Spleen (tissue), 11 donors: Measurements from ENCODE around the gene SRGAP3. TPM values are rescaled to one million over a fixed set of nuclear protein-coding genes. Genes with fewer than 3 reads are reported as not detected.

ENCODE experiments used
- DNase-seq: peaks from one replicate; pipeline ENCODE4 v3.0.0-alpha.2; 2020
- H3K27ac ChIP-seq, 8 donors: fragments of 200-600 bp; sonication (generic) in 7 of 8; 1 replicate in 4 of 8; 2 replicates in 4 of 8; pipeline versions ENCODE4 v1.5.0 to v1.8.0; 2016 to 2021; ENCODE audit warnings: inconsistent platforms in 4 of 8, mild to moderate bottlenecking in 4 of 8, moderate library complexity in 1 of 8
- H3K27me3 ChIP-seq, 7 donors: fragments of 200-600 bp; sonication (generic) in 6 of 7; replicated peaks in 1 of 7; 1 replicate in 4 of 7; 2 replicates in 3 of 7; pipeline versions ENCODE4 v1.5.0 to v1.8.0; 2016 to 2021; ENCODE audit warnings: inconsistent platforms in 3 of 7, mild to moderate bottlenecking in 1 of 7
- H3K36me3 ChIP-seq, 6 donors: fragments of 200-600 bp; sonication (generic) in 5 of 6; 1 replicate in 4 of 6; 2 replicates in 2 of 6; pipeline versions ENCODE4 v1.5.0 to v1.8.0; 2016 to 2021; ENCODE audit warnings: inconsistent platforms in 2 of 6
- H3K4me1 ChIP-seq, 6 donors: fragments of 200-600 bp; sonication (generic) in 5 of 6; 1 replicate in 3 of 6; 2 replicates in 3 of 6; pipeline versions ENCODE4 v1.5.0 to v1.8.0; 2016 to 2021; ENCODE audit warnings: inconsistent platforms in 3 of 6
- H3K4me3 ChIP-seq, 8 donors: fragments of 200-600 bp; sonication (generic) in 7 of 8; 1 replicate in 4 of 8; 2 replicates in 4 of 8; pipeline versions ENCODE4 v1.5.0 to v1.8.0; 2016 to 2021; ENCODE audit warnings: inconsistent platforms in 4 of 8, mild to moderate bottlenecking in 4 of 8, moderate library complexity in 2 of 8
- H3K9me3 ChIP-seq, 8 donors: fragments of 200-600 bp; sonication (generic) in 7 of 8; 1 replicate in 4 of 8; 2 replicates in 4 of 8; pipeline versions ENCODE4 v1.5.0 to v1.8.0; 2016 to 2021; ENCODE audit warnings: inconsistent platforms in 4 of 8
- POLR2A ChIP-seq, 3 donors: fragments of 450-650 bp; IDR thresholded peaks; one replicate each; pipeline ENCODE4 v1.5.1; 2017; ENCODE audit warnings: antibody characterized with exemption in 3 of 3, mild to moderate bottlenecking in 1 of 3
- POLR2AphosphoS5 ChIP-seq, 3 donors: sonication (generic); formaldehyde crosslinking; IDR thresholded peaks; one replicate each; pipeline ENCODE4 v1.5.1; 2017; ENCODE audit warnings: antibody characterized with exemption in 3 of 3
- WGBS, 5 donors: extraction: QIAGEN DNeasy Blood & Tissue Kit in 3 of 5; methylation state at CpG; one replicate each; pipeline versions ENCODE4 v1.1.5 to v1.1.7; 2013 to 2018; 5-methylcytosine and 5-hydroxymethylcytosine counted together
- intact Hi-C: fragments of 100-400 bp; cut with DNase I; formaldehyde crosslinking; loops from one replicate; pipeline ENCODE4 v1.15.0; 2023; ENCODE audit warnings: low total_unique reads
- polyA plus RNA-seq, 3 donors: library from polyadenylated mRNA; stranded (reverse); fragments of 200-250 nt; gene quantifications; one replicate each; pipeline ENCODE4 v1.2.1, GENCODE V29; 2013
- total RNA-seq, 7 donors: library from RNA; depleted of rRNA in 3 of 7; stranded (reverse); fragments of >200 nt in 3 of 7; fragmentation: NEBNext Ultra II Directional in 4 of 7; extraction: Animal tissue kit (Norgen Biotek cat#: 25700) in 4 of 7; gene quantifications; one replicate each; pipeline versions ENCODE4 v1.1.0 to v1.2.1, GENCODE V29; 2016 to 2021
- TF ChIP-seq, protein P1 (sequence below), 11 experiments: fragments of 200-600 bp in 7 of 11; fragments of 450-650 bp in 4 of 11; sonication (generic) in 4 of 11; IDR thresholded peaks in 8 of 11; conservative IDR thresholded peaks in 3 of 11; 1 replicate in 7 of 11; 2 replicates in 4 of 11; pipeline versions ENCODE4 v1.4.0 to v1.8.0; 2016 to 2021; ENCODE audit warnings: antibody characterized with exemption in 11 of 11, inconsistent platforms in 4 of 11, mild to moderate bottlenecking in 1 of 11
- donor health status: healthy with polysubstance abuse.
- donor health status: DM: no; HTN: no; CAD: no; lungs with moderate emphysema.
- donor health status: DM: no; HTN: no; CAD: no.
- donor health status: Bipolar disorder and iron deficiency.
- donor health status: healthy.
- donor health status: DM: no; HTN: no; CAD: no.
- donor health status: DM: yes; HTN: yes; CAD: no.

The SRGAP3 gene
- total and polyA plus RNA-seq, 10 donors = 0.54 to 10.3 (median 6.4) TPM

DNA sequence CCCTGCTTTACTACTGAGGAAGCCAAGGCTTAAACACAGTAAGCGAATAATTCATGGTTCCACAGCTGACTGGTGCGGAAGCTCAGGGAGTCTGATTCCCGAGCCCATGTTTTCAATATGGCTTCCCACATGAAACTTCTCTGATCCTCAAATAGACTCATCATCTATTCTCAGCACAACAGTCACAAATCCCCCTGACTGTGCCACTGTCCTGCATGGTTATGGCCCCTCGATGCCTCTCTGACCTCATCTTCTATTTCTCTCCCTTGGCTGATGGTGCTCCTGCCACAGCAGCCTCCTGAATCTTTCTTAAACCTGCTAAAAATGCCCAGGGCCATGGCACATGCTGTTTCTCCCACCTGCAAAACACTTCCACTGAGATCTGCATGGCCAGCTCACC, 43.2 kb downstream of the SRGAP3 start:
- Histone ChIP-seq H3K4me1 (no peaks in the 10 kb centered on the region), H3K36me3 (no peaks in the 10 kb centered on the region), H3K27ac (no peak overlapping the region), H3K4me3 (no peak overlapping the region), H3K27me3 (no peaks in the 10 kb centered on the region), H3K9me3 (no peaks in the 10 kb centered on the region)
- no peak for TF ChIP-seq POLR2AphosphoS5 (IDR thresholded peaks at IDR 0.05)
- TF ChIP-seq, protein P1, sequence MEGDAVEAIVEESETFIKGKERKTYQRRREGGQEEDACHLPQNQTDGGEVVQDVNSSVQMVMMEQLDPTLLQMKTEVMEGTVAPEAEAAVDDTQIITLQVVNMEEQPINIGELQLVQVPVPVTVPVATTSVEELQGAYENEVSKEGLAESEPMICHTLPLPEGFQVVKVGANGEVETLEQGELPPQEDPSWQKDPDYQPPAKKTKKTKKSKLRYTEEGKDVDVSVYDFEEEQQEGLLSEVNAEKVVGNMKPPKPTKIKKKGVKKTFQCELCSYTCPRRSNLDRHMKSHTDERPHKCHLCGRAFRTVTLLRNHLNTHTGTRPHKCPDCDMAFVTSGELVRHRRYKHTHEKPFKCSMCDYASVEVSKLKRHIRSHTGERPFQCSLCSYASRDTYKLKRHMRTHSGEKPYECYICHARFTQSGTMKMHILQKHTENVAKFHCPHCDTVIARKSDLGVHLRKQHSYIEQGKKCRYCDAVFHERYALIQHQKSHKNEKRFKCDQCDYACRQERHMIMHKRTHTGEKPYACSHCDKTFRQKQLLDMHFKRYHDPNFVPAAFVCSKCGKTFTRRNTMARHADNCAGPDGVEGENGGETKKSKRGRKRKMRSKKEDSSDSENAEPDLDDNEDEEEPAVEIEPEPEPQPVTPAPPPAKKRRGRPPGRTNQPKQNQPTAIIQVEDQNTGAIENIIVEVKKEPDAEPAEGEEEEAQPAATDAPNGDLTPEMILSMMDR (IDR thresholded peaks at IDR 0.05 in 8 of 11, conservative IDR thresholded peaks at IDR 0.05 in 3 of 11) = no peak
- no peak for TF ChIP-seq POLR2A (IDR thresholded peaks at IDR 0.05)
- intact Hi-C loops = no loop called here
- no peak for DNase-seq
- 88 to 92% (median 91%) methylated on average over 4 of the region's 4 CpGs for whole genome bisulfite sequencing, 5 donors

DNA sequence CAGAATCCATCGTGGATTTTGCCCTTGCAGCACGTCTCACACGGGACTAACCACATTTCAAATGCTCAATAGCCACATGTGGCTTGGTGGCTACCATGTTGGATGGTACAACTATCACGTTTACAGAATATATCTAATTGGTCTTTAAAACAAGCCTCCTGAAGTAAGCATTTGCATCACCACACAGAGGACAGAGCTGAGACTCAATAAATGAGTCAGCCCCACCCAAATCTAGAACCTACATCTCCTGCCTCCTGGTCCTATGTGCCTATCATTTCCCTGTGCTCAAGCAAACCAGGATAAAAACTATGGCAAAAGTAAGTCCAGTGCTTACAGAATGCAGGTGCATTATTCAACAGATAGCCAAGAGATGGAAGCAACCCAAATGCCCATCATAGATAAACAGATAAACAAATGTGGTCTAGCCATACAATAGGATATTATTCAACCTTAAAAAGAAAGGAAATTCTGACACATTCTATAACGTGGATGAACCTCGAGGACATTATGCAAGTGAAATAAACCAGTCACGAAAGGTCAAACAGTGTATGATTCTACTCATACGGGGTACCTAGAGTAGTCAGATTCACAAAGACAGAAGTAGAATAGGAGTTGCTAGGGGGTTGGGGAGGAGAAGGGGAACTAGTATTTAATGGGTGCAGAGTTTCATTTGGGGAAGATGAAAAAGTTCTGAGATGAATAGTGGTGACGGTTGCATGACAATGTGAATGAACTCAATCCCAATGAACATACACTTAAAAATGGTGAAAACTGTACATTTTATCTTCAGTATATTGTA, 43.9 kb downstream of the SRGAP3 start:
- intact Hi-C loops = no loop called here
- no peaks in the 10 kb centered on the region for H3K9me3 ChIP-seq
- no peak overlapping the region for H3K27ac ChIP-seq
- no peak overlapping the region for H3K4me3 ChIP-seq
- WGBS, 5 donors = 69 to 84% (median 72%) methylated on average over 9 of the region's 9 CpGs
- DNase-seq = no peak
- no peak for TF ChIP-seq POLR2AphosphoS5 (IDR thresholded peaks at IDR 0.05)
- no peaks in the 10 kb centered on the region for H3K36me3 ChIP-seq
- no peaks in the 10 kb centered on the region for H3K27me3 ChIP-seq
- no peaks in the 10 kb centered on the region for H3K4me1 ChIP-seq

DNA sequence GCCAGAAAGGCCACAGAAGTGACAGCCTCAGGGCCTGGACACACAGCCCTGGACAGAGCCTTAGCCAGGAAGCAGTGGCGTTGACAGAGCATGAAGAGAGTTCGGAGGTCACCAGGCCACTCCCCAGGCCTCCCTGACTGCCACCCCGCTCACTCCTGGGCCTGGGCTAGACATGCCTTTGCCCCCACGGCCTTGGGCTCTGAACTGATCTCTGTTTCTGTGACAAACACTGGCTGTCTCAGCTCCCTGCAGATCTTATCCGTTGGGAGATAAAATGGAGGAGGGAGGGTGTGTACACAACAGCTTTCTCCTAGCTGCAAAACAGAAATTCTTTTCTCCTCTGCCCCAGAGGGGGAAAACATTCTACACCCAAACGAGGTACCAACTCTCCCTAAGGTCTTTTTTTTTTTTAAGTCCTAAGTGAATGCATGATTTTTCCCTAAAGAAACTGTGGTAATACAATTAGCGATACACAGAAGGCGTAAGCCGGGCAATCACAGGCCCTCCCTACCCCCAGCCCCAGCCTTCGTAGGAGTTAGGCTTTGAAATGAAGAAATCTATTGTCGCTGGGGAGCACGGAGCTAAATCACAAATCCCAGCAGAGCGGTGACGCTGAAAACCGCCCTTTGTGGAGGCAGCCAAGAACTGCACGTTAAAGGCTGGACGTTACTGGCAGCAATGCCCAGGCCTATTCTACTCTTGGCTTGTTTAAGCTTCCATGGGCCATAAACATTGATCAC, 45.0 kb downstream of the SRGAP3 start:
- no peaks in the 10 kb centered on the region for H3K27me3 ChIP-seq
- no peak overlapping the region for H3K4me3 ChIP-seq
- no peaks in the 10 kb centered on the region for H3K36me3 ChIP-seq
- H3K27ac ChIP-seq = no peak overlapping the region
- TF ChIP-seq, protein P1 (IDR thresholded peaks at IDR 0.05 in 8 of 11, conservative IDR thresholded peaks at IDR 0.05 in 3 of 11) = no peak
- TF ChIP-seq POLR2A (IDR thresholded peaks at IDR 0.05) = no peak
- TF ChIP-seq POLR2AphosphoS5 (IDR thresholded peaks at IDR 0.05) = no peak
- WGBS, 5 donors = 79 to 87% (median 84%) methylated on average over 16 to 17 of the region's 17 CpGs
- no peaks in the 10 kb centered on the region for H3K9me3 ChIP-seq
- DNase-seq = no peak
- no peaks in the 10 kb centered on the region for H3K4me1 ChIP-seq
- intact Hi-C loops = no loop called here

DNA sequence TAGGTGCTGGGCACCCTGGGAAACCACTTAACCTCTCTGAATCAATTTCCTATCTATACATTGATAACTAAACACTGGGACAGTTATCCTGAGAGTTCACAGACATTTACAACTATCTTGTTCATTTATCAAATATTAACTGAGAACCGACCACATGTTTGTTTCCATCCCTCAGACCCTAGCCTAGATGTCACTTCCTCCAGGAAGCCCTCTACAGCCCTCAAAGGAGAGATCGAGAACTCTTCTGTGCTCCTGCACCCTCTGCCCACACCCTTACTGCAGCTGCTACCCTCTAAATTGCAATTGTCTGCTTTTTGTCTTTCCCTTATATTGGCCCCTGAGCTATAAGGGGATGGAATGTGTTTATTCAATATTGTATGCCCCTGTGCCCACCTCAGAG, 46.1 kb downstream of the SRGAP3 start:
- intact Hi-C loops = no loop called here
- TF ChIP-seq POLR2AphosphoS5 (IDR thresholded peaks at IDR 0.05) (no peak), POLR2A (IDR thresholded peaks at IDR 0.05) (no peak)
- TF ChIP-seq, protein P1 (IDR thresholded peaks at IDR 0.05 in 8 of 11, conservative IDR thresholded peaks at IDR 0.05 in 3 of 11) = no peak

More for the DNA sequence above, 46.1 kb downstream of the SRGAP3 start:
- Histone ChIP-seq H3K36me3 (no peaks in the 10 kb centered on the region), H3K27ac (no peak overlapping the region), H3K4me1 (no peaks in the 10 kb centered on the region), H3K4me3 (no peak overlapping the region), H3K9me3 (no peaks in the 10 kb centered on the region), H3K27me3 (no peaks in the 10 kb centered on the region)
- DNase-seq = no peak
- WGBS, 5 donors = 73 to 81% (median 79%) methylated on average over 2 of the region's 2 CpGs
